ENCODE data around the gene HOXC6.

GRCh38 chr12:54075409-54075808 is 47.2 kb downstream of the HOXC6 start:
- TF ChIP-seq CTCF (IDR thresholded peaks at IDR 0.05) (no peak), POLR2A (IDR thresholded peaks at IDR 0.05) (no peak), POLR2AphosphoS5 (IDR thresholded peaks at IDR 0.05; ENCODE audit: insufficient read depth in 1 of 2, low read depth in 1 of 2) (no peak)
